HG03354 (cell line): Measurements from ENCODE around the gene NCAPG.

Experiments used
- ATAC-seq: cut with Tn5 transposase; IDR thresholded peaks from one replicate; pipeline ENCODE4 v1.9.1; 2021; ENCODE audit warnings: mild to moderate bottlenecking; ENCODE audit not compliant: unreplicated experiment, poor library complexity, severe bottlenecking

The NCAPG gene, protein sequence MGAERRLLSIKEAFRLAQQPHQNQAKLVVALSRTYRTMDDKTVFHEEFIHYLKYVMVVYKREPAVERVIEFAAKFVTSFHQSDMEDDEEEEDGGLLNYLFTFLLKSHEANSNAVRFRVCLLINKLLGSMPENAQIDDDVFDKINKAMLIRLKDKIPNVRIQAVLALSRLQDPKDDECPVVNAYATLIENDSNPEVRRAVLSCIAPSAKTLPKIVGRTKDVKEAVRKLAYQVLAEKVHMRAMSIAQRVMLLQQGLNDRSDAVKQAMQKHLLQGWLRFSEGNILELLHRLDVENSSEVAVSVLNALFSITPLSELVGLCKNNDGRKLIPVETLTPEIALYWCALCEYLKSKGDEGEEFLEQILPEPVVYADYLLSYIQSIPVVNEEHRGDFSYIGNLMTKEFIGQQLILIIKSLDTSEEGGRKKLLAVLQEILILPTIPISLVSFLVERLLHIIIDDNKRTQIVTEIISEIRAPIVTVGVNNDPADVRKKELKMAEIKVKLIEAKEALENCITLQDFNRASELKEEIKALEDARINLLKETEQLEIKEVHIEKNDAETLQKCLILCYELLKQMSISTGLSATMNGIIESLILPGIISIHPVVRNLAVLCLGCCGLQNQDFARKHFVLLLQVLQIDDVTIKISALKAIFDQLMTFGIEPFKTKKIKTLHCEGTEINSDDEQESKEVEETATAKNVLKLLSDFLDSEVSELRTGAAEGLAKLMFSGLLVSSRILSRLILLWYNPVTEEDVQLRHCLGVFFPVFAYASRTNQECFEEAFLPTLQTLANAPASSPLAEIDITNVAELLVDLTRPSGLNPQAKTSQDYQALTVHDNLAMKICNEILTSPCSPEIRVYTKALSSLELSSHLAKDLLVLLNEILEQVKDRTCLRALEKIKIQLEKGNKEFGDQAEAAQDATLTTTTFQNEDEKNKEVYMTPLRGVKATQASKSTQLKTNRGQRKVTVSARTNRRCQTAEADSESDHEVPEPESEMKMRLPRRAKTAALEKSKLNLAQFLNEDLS

DNA sequence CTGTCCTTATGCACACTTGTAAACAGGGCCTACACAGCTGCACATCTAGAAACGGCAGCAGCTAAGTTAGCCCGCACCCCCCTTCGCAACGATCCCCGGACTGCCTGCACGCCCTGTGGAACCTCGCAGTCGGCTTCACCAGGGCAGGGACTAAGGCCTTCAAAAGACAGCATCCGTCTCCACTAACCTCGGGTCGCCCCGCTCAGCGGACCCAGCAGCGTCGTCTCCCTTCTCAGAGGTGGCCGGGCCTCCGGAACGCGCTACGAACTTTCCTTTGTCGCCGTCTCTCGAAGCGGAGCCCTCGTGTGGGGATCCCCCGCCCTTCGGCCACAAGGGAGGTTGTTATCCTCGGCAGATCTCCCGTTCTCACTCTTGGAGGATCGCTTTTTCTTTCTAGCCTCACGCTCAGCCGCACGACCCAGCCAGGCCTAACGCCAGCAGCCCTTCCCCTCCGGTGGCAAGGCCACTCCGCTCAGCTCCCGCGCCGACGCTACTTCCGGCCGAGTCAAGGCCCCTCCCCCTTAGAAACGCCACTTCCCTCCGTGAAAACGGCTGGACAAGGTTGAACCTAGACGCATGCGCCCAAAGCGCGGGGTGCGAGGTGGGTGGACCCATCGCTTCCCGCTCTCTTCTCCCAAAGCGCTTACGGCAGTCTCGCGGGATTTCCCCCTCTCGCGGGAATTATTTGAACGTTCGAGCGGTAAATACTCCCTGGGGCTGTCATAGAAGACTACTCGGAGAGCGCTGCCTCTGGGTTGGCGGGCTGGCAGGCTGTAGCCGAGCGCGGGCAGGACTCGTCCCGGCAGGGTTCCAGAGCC, at the start of gene NCAPG, which contains the start of gene DCAF16:
NCAPG (plus strand) TSS at position 720 of the 818 bp plus-strand sequence. CDS start 99 bp downstream, outside the sequence.
DCAF16 (minus strand) TSS at position 498 of the 818 bp plus-strand sequence. CDS start 6,616 bp downstream, outside the sequence.
- peak; percentile 92 for ATAC-seq

DNA sequence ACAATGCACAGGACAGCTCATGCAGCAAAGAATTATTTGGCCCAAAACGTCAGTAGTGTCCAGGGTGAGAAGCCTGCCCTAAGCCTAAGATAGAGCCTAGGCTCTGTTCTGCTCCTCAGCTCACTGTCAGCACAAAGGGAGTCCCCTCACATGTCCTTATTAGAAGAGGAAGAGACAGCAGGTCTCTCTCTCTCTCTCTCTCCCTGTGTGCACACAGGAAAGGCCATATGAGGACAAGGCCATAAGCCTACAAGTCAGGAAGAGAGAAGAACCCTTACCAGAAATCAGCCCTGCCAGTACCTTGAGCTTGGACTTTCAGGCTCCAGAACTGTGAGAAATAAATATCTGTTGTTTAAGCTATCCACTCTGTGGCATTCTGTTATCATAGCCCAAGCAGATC, 49.7 kb upstream of the NCAPG start:
- ATAC-seq: no peak

DNA sequence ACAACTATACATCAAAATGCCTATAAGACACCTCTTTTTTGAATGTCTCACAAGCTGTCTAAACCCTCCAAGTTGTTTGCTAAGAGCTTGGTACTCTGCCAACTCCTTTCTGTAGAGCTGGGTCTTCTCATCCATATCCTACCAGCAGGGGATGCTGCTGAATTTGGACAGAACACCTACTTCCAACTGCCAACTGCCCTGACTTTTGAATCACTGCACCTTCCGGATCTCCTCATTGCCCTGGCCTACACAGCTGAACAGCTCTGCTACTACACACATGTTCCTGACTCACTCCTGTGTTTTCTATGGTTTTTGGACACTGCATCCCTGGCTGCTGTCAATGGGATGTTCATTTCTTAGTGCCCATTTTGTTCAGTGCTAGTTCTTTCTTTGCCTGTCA, 48.1 kb upstream of the NCAPG start:
- ATAC-seq: no peak

DNA sequence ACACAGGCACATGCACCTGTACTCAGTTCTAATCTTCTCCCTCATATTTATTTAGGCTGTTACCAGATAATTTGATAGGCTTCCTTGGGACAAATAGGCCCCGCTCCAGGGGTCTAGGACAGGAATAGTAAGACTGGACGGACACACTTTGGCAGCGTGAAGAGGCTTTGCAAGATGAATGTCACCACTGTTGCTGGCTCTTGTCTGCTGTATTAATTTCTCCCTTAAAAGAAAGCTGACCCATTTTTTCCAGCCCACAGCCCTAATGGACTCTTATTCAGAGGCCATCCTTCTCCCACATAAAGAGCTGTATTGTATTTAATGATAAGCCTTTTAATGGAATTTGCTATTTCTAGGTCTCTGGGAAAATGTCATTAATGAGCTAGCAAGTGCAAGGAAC, 47.4 kb upstream of the NCAPG start:
- no peak for ATAC-seq

DNA sequence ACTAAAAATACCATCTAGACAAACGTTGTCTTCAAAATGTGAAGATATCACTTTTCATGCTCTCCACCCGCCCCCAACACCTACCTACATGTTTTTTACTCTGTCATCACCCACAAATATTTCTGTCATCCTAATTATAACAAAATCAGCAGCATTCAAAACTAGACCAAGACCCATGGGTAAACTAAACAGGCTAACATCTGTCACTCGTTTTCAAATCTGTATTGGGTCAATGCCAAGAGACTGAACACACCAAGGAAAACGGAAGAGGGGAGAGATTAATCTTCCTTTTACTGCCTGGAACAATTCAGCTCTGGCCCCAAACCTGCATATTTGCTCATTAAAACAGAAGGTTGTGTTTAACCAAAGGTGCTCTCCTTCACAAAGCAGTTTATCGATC, 46.8 kb upstream of the NCAPG start:
- ATAC-seq: no peak

DNA sequence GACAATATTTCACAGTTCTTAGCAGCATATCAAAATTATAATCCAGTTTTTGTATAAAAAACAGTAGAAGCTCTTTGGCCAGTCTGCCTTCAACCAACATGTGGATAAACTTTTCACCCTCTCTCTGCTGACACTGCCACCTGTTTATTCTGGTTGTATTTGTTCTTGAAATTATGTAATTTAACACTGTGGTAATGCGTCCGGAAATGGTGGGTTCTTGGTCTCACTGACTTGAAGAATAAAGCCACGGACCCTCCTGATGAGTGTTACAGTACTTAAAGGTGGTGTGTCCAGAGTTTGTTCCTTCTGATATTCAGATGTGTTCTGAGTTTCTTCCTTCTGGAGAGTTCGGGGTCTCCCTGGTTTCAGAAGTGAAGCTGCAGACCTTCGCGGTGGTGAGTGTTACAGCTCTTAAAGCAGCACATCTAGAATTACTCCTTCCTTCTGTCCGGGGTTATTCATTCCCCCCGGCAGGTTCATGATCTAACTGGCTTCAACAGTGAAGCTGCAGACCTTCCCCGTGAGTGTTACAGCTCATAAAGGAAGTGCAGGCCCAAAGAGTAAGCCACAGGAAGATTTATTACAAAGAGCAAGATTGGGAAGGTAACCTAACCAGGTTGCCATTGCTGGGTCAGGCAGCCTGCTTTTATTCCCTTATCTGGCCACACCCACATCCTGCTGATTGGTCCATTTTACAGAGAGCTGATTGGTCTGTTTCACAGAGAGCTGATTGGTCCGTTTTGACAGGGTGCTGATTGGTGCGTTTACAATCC, 45.1 kb upstream of the NCAPG start:
- no peak for ATAC-seq

DNA sequence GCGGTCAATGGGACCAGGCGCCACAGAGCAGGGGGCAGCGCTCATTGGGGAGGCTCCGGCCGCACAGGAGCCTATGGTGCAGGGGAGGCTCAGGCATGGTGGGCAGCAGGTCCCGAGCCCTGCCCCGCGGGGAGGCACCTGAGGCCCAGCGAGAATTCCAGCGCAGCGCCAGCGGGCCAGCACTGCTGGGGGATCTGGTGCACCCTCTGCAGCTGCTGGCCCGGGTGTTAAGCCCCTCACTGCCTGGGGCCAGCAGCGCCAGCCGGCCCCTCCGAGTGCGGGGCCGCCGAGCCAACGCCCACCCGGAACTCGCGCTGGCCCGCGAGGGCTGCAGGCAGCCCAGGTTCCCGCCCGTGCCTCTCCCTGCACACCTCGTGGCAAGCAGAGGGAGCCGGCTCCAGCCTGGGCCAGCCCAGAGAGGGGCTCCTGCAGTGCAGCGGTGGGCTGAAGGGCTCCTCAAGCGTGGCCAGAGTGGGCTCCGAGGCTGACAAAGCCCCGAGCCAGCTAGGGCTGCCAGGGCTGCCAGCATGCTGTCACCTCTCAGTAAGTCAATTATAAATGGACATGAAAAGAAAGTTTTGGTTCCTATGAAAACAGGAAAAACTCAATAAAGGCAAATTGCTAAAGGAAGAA, 43.8 kb upstream of the NCAPG start:
- no peak for ATAC-seq

DNA sequence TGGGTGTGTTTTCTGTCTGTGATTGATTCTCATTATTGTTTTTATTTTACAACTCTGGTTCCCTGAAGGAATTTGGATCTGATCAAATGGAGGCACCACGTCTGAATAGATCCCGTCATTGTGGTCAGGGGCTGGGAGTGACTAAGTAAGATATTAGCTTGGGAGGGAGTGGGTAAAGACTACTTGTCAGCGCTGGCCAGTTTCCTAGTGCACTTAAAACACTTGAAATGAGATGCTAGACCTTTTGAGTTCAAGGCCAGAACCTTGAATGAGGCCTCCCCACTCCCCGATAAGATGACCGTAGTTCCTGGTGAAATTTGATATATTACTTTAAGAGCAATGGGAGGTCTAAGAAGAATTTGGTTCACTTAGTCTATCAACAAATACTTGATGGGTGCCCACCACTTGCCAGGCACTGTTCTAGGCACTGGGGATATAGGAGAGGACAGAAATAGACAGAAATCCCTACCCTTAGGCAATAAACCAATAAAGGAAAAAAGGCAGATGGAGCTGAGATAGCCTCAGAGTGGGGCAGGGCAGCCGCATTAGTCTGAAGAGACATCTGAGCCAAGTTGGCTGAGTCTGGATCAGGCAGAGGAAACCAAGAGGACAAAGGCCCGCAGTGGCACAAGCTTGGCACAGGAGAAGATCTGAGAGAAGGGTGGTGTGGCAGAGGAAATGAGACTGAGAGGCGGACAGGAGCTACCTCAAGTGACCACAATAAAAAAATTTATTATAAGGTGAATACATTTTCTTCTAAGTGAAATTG, 41.2 kb upstream of the NCAPG start:
- no peak for ATAC-seq

DNA sequence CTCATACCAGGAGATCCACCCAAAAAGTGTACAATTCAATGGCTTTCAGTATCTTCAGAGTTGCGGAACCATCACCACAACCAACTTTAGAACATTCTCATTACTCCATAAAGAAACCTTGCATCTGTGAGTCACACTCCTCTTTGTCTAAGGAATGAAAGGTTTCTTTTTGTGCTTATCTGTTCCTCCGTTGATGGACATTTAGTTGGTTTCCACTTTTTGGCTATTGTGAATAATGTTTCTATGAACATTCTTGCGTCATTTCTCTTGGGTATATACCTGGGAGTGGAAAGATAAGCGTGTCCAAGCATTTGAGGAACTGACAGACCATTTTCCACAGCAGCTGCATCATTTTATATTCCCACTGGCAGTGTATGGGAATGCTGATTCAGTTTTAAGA, 39.9 kb upstream of the NCAPG start:
- no peak for ATAC-seq

DNA sequence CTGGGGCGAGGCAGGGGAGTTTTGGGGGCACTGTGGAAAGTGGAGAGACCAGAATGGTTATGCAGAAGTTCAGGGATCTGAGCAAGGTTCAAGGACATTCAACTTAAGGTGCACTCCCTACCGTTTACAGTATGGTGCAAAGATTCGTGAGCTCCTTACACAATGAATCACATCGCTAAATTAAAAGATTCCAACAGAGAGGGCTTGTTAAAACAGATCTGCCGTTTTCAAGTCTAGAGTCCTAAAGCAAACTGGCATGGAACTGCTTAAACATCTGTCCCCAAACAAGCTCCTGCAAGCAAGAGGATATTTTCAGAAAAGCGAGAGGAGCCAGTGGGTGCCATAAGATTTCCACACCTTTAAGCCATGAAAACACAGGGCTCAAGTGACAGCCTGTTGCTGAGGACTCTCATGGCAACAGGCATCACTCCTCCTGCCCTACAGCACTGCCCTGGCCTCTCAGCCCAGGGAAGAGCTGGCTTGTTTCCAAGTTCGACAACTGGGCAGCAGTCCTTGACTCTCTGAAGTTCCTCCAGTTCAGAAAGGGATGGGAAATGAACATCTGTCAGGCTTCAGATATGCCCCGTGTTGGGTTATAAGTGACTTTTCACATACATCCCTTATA, 39.4 kb upstream of the NCAPG start:
- no peak for ATAC-seq

DNA sequence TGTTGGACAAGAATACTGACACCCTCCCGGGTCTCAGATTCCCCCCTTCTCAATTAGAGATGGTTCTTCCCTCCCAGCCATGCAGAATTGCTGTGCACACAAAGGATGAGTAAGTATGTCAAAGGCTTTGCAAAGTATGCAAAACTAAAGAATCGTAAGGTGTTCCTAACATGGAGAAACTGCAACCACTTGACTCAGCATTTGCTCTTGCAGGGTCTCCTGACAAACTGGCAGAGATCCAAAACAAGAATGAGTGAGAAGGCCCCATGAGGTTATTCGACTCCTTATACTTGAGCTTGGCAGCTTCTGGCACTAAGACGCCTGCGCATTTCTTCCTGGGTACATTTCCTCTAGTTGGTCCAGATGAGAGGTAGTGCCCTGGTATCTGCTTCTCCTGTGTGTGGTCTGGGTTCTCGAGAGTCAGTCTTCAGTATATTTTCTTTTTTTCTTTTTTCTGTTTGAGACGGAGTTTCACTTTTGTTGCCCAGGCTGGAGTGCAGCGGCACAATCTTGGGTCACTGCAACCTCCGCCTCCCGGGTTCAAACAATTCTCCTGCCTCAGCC, 37.6 kb upstream of the NCAPG start:
- no peak for ATAC-seq

DNA sequence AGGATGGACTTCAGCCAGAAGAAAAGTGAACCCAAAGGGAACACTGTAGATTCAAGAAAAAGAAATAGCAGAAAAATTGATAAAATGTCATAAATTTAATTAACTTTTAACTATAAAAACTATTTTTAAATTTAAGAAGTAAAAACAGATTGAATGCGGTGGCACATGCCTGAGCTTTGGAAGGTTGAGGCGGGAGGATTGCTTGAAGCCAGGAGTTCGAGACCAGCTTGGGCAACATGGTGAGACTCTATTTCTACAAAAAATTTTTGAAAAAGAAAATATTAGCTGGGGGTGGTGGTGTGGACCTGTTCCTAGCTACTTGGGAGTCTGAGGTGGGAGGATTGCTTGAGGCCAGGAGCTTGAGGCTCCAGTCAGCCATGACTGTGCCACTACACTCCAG, 32.3 kb upstream of the NCAPG start:
- ATAC-seq: no peak

DNA sequence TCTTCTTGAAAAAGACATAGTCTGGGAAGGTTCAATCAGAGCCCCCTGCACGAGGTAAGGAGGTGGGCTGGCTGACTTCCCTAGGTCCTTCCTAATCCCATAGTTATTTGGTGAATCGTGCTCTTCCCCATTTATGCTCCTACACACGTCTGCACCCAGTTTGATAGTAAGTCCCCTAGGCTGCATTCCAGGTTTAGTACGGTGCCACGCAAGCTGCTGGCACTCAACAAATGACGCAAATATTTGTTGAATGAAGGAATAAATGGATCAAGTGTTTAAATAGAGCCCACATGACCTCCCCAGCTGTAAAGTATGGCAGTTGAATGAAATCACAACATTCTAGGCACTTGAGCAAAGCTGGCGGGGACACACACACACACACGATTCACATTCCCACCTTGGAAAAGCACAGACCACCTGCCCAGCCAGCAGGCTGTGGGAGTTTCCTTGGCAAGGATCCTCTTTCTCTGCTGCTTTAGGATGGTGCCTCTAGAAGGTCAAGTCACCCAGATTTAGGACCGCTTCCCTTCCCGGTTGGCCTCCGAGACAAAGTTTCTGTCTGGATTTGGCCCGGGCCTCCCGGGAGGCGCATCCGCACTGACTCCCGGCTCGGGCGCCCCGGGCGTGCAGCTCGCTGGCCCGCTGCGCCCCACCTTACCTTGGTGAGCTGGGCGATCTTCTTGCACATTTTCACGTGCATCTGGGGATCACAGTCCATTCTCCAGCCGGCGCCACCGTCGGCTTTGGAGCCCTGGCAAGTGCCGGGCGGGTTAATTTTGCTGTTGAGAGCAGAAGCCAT, 30.1 kb upstream of the NCAPG start:
- ATAC-seq: no peak

DNA sequence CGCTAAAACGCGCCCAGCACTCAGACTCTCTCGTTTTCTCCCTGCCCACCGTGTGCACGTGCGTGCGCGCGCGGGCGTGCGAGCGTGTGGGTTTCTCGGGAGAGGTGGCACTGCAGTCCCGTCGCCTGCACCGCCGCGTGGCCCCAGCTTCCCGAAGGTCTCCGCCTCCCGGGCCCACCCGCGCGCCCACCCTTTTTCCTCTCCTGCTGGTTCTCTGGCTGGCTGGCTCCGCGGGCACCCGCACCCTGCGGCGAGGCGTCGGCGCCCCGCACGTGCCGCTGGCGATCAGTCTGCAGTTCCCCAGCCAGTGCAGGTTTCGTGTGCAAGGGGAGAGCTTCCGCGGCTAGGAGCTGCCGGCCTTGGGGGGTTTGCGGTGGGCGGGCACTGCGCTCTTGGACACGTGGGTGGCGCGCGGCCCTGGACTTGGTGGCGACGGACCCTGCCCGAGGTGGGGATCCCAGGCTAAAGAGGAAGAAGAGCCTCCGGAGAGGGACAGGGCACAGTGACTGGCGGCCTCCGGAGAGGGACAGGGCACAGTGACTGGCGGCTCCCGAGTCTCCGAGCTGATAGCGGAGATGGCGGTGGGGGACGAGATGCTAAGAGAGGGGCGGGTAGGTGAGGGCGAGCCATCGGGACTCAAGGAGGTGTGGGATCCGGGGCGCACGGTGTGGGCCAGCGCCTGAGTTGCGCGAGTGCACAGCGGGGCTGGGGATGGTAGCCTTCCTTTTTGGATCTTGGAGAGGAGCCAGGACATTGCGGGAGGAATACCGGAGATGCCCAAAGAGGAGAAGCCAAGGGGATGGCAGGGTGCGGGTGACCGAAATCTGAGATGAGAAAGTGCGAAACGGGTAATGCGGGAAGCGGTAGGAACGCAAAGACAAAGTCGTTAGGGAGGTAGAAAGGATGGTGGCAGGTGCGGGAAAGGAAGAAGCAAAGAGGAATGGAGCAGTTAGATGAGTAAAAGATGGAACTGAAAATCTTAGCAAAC, 29.2 kb upstream of the NCAPG start, which contains the start of gene FAM184B:
FAM184B (minus strand) TSS at position 322 of the 988 bp plus-strand sequence. CDS start 322 bp downstream, outside the sequence.
- ATAC-seq: no peak

DNA sequence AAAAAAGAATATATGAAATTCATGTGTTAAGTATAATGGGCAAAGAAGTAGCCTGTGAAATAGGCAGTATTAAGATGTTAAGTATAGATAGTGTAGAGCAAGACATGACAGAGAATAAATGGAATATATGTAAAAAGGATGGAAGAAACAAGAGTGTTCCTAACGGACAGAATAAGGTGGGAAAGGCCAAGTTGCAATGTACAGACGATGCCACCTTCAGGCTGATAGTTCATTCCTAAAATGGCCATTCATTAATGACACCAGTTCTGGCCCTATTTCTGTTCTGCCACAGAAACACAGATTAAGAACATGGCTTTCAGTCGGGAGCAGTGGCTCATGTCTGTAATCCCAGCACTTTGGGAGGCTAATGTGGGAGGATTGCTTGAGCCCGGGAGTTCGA, 24.9 kb upstream of the NCAPG start:
- no peak for ATAC-seq
